ENCODE data around the gene JARID2.

Gene JARID2

DNA sequence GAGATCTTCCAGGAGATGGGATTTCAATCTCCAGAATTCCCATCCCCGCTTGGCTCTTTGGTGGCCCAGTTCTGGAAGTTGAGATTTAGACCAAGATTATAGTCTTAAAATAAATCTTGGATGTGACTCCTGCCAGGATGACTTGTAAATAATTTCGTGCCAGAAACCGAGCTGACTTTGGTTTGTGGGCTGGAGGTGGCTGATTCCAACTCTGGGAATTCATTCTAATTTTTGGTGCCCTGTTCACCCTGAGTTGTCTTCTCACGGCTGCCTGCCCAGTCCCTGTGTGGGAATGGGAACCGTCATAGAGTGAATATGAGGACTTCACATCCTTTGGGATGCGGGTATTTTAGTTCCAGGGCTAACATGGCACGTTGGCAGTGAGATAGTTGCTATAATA lies 64.8 kb downstream of the JARID2 start:
- Histone ChIP-seq H3K4me3 (ENCODE audit: insufficient read depth in 1 of 2, low read depth in 1 of 2, low read length in 2 of 2) (no peak overlapping the region), H3K9ac (ENCODE audit: low read length) (no peak overlapping the region), H2BK5ac (ENCODE audit: low read depth, low read length, poor library complexity, severe bottlenecking) (no peak overlapping the region), H4K91ac (ENCODE audit: low read length) (no peak overlapping the region), H2BK120ac (ENCODE audit: low read depth, low read length) (no peak overlapping the region), H3K79me1 (replicated peaks; ENCODE audit: low read length, poor library complexity, severe bottlenecking) (peaks cover 26% of the 10 kb centered on the region), H2BK12ac (ENCODE audit: low read length in 2 of 2) (no peak overlapping the region), H3K9me3 (ENCODE audit: control insufficient read depth, low read length) (no peaks in the 10 kb centered on the region), H2AFZ (ENCODE audit: low read depth, low read length) (no peak overlapping the region), H3K4ac (ENCODE audit: low read depth in 1 of 2, low read length in 2 of 2) (no peak overlapping the region), H3K14ac (ENCODE audit: low read length in 2 of 2) (no peak overlapping the region), H3K23ac (ENCODE audit: low read length in 2 of 2) (no peak overlapping the region), H4K8ac (ENCODE audit: low read length) (no peak overlapping the region), H3K4me1 (ENCODE audit: control insufficient read depth, insufficient read depth, low read depth, low read length) (peaks cover 12% of the 10 kb centered on the region), H3K27ac (ENCODE audit: low read length, poor library complexity, severe bottlenecking) (no peak overlapping the region), H3K18ac (ENCODE audit: low read depth in 1 of 2, low read length in 2 of 2) (no peak overlapping the region), H3K36me3 (ENCODE audit: control insufficient read depth in 1 of 2, insufficient read depth in 2 of 2, low read depth in 1 of 2, low read length in 2 of 2) (no peaks in the 10 kb centered on the region), H2AK5ac (ENCODE audit: low read length, severe bottlenecking) (peak overlapping the region; percentile 64), H3K4me2 (ENCODE audit: low read length, poor library complexity, severe bottlenecking) (no peak overlapping the region), H2BK15ac (ENCODE audit: low read depth, poor library complexity, severe bottlenecking) (no peak overlapping the region), H3K27me3 (ENCODE audit: control insufficient read depth in 1 of 2, insufficient read depth in 1 of 2, low read length in 2 of 2) (no peaks in the 10 kb centered on the region)
- WGBS = 90% methylated on average over 7 of the region's 7 CpGs
- no peak for DNase-seq

DNA sequence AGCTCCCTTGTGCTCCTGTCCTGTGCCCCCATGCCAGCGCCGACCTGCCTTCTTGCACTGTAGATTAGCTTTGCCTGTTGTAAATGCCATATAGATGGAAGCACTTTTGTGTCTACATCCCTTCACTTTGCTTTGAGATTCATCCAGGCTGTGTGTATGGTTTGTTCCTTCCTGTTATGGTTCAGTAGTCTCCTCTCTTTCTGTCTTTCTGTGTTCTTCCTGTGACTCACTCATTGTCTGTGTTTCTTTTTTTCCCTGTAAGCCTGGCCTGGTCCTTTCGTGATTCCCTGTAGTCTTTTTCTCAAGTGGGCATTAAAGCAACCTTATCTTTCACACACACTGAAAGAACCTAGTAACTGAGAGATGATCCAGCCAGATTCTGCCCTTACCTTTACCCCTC lies 66.6 kb downstream of the JARID2 start:
- Histone ChIP-seq H3K18ac (ENCODE audit: low read depth in 1 of 2, low read length in 2 of 2) (peak overlapping the region in 1 of 2 experiments; percentile 40), H3K4me1 (ENCODE audit: control insufficient read depth, insufficient read depth, low read depth, low read length) (peaks cover 12% of the 10 kb centered on the region), H3K27me3 (ENCODE audit: control insufficient read depth in 1 of 2, insufficient read depth in 1 of 2, low read length in 2 of 2) (no peaks in the 10 kb centered on the region), H3K9me3 (ENCODE audit: control insufficient read depth, low read length) (no peaks in the 10 kb centered on the region), H4K8ac (ENCODE audit: low read length) (peak overlapping the region; percentile 40), H3K23ac (ENCODE audit: low read length in 2 of 2) (no peak overlapping the region), H3K79me1 (replicated peaks; ENCODE audit: low read length, poor library complexity, severe bottlenecking) (peaks cover 29% of the 10 kb centered on the region), H2BK15ac (ENCODE audit: low read depth, poor library complexity, severe bottlenecking) (no peak overlapping the region), H3K27ac (ENCODE audit: low read length, poor library complexity, severe bottlenecking) (peak overlapping the region; percentile 79), H3K14ac (ENCODE audit: low read length in 2 of 2) (no peak overlapping the region), H2AFZ (ENCODE audit: low read depth, low read length) (no peak overlapping the region), H3K4me3 (ENCODE audit: insufficient read depth in 1 of 2, low read depth in 1 of 2, low read length in 2 of 2) (no peak overlapping the region), H2BK5ac (ENCODE audit: low read depth, low read length, poor library complexity, severe bottlenecking) (no peak overlapping the region), H2BK12ac (ENCODE audit: low read length in 2 of 2) (no peak overlapping the region), H3K4ac (ENCODE audit: low read depth in 1 of 2, low read length in 2 of 2) (no peak overlapping the region), H3K9ac (ENCODE audit: low read length) (no peak overlapping the region), H2BK120ac (ENCODE audit: low read depth, low read length) (peak overlapping the region; percentile 3), H4K91ac (ENCODE audit: low read length) (no peak overlapping the region), H3K36me3 (ENCODE audit: control insufficient read depth in 1 of 2, insufficient read depth in 2 of 2, low read depth in 1 of 2, low read length in 2 of 2) (no peaks in the 10 kb centered on the region), H3K4me2 (ENCODE audit: low read length, poor library complexity, severe bottlenecking) (peak overlapping the region; percentile 17), H2AK5ac (ENCODE audit: low read length, severe bottlenecking) (no peak overlapping the region)
- DNase-seq = peak; percentile 76
- WGBS = 57% methylated on average over 3 of the region's 3 CpGs

DNA sequence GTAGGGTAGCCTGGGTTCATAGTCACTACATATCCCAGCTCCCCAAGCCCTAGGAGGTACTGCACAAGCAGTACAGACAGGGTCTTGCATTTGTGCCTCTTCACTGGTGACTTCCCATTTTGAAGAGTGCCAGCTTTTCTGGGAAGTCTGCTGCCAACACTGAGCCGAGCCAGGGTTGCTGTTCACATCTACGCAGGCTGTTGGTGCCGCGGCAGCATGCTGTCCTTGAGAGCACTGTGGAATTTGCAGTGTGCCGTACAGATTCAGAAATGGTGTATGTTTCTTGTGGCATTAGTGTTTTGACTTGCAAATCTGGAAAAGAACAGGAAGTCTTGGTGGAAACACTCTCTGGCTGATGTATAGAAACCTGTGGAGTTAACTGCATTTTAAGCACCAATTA lies 67.5 kb downstream of the JARID2 start:
- Histone ChIP-seq H3K4ac (ENCODE audit: low read depth in 1 of 2, low read length in 2 of 2) (peak overlapping the region in 1 of 2 experiments; percentile 88), H3K27me3 (ENCODE audit: control insufficient read depth in 1 of 2, insufficient read depth in 1 of 2, low read length in 2 of 2) (no peaks in the 10 kb centered on the region), H2AK5ac (ENCODE audit: low read length, severe bottlenecking) (peak overlapping the region; percentile 40), H3K4me3 (ENCODE audit: insufficient read depth in 1 of 2, low read depth in 1 of 2, low read length in 2 of 2) (no peak overlapping the region), H3K18ac (ENCODE audit: low read depth in 1 of 2, low read length in 2 of 2) (peak overlapping the region; percentile 38 to 88), H2AFZ (ENCODE audit: low read depth, low read length) (no peak overlapping the region), H2BK120ac (ENCODE audit: low read depth, low read length) (no peak overlapping the region), H3K14ac (ENCODE audit: low read length in 2 of 2) (peak overlapping the region in 1 of 2 experiments; percentile 71), H2BK15ac (ENCODE audit: low read depth, poor library complexity, severe bottlenecking) (no peak overlapping the region), H2BK5ac (ENCODE audit: low read depth, low read length, poor library complexity, severe bottlenecking) (no peak overlapping the region), H2BK12ac (ENCODE audit: low read length in 2 of 2) (peak overlapping the region; percentile 67 to 90), H3K9ac (ENCODE audit: low read length) (no peak overlapping the region), H3K79me1 (replicated peaks; ENCODE audit: low read length, poor library complexity, severe bottlenecking) (peaks cover 36% of the 10 kb centered on the region), H3K4me1 (ENCODE audit: control insufficient read depth, insufficient read depth, low read depth, low read length) (peaks cover 13% of the 10 kb centered on the region), H3K27ac (ENCODE audit: low read length, poor library complexity, severe bottlenecking) (peak overlapping the region; percentile 79), H3K9me3 (ENCODE audit: control insufficient read depth, low read length) (no peaks in the 10 kb centered on the region), H4K91ac (ENCODE audit: low read length) (peak overlapping the region; percentile 11), H3K4me2 (ENCODE audit: low read length, poor library complexity, severe bottlenecking) (no peak overlapping the region), H3K36me3 (ENCODE audit: control insufficient read depth in 1 of 2, insufficient read depth in 2 of 2, low read depth in 1 of 2, low read length in 2 of 2) (peaks cover 0 to 3% of the 10 kb centered on the region in 2 experiments), H4K8ac (ENCODE audit: low read length) (peak overlapping the region; percentile 51), H3K23ac (ENCODE audit: low read length in 2 of 2) (no peak overlapping the region)
- WGBS = 92% methylated on average over 4 of the region's 5 CpGs
- no peak for DNase-seq

DNA sequence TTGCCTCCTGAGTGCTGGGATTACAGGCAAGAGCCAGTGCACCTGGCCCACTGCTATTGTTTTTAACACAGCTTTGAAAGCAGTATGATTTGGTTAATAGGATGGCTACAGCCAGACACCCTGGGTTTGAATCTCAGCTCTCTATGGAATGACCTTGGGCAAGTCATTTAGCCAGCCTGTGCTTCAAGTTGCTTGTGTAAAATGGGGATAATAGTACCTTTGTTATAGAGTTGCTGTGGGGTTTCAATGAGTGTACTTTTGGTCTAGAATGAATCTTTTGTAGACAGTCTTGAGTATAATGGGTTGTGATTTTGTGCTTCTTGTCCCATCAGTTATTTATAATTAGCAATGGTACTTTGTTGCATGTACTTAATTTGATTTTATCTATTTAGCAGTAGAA lies 70.9 kb downstream of the JARID2 start:
- no peak overlapping the region for H3K4me3 ChIP-seq (ENCODE audit: insufficient read depth in 1 of 2, low read depth in 1 of 2, low read length in 2 of 2)
- no peak overlapping the region for H3K18ac ChIP-seq (ENCODE audit: low read depth in 1 of 2, low read length in 2 of 2)
- H2BK12ac ChIP-seq (ENCODE audit: low read length in 2 of 2) = no peak overlapping the region
- H2BK15ac ChIP-seq (ENCODE audit: low read depth, poor library complexity, severe bottlenecking) = no peak overlapping the region
- no peak overlapping the region for H3K4me2 ChIP-seq (ENCODE audit: low read length, poor library complexity, severe bottlenecking)
- no peak overlapping the region for H3K4ac ChIP-seq (ENCODE audit: low read depth in 1 of 2, low read length in 2 of 2)
- no peak overlapping the region for H2AK5ac ChIP-seq (ENCODE audit: low read length, severe bottlenecking)
- no peaks in the 10 kb centered on the region for H3K27me3 ChIP-seq (ENCODE audit: control insufficient read depth in 1 of 2, insufficient read depth in 1 of 2, low read length in 2 of 2)
- no peak overlapping the region for H3K27ac ChIP-seq (ENCODE audit: low read length, poor library complexity, severe bottlenecking)
- no peak overlapping the region for H2AFZ ChIP-seq (ENCODE audit: low read depth, low read length)
- no peak overlapping the region for H3K14ac ChIP-seq (ENCODE audit: low read length in 2 of 2)
- no peak overlapping the region for H3K23ac ChIP-seq (ENCODE audit: low read length in 2 of 2)
- H3K9ac ChIP-seq (ENCODE audit: low read length) = no peak overlapping the region
- H3K36me3 ChIP-seq (ENCODE audit: control insufficient read depth in 1 of 2, insufficient read depth in 2 of 2, low read depth in 1 of 2, low read length in 2 of 2) = peaks cover 0 to 3% of the 10 kb centered on the region in 2 experiments
- no peak overlapping the region for H2BK5ac ChIP-seq (ENCODE audit: low read depth, low read length, poor library complexity, severe bottlenecking)
- peaks cover 11% of the 10 kb centered on the region for H3K4me1 ChIP-seq (ENCODE audit: control insufficient read depth, insufficient read depth, low read depth, low read length)
- no peak for DNase-seq
- no peak overlapping the region for H2BK120ac ChIP-seq (ENCODE audit: low read depth, low read length)
- no peaks in the 10 kb centered on the region for H3K9me3 ChIP-seq (ENCODE audit: control insufficient read depth, low read length)
- H4K8ac ChIP-seq (ENCODE audit: low read length) = no peak overlapping the region
- H3K79me1 ChIP-seq (replicated peaks; ENCODE audit: low read length, poor library complexity, severe bottlenecking) = peaks cover 29% of the 10 kb centered on the region
- no peak overlapping the region for H4K91ac ChIP-seq (ENCODE audit: low read length)

All from mesenchymal stem cell (in vitro differentiated cells and primary cell).